NCI-H2081 treated with DMSO at 0.1 percent for 48 hours (cell line): Measurements from ENCODE around the gene ALDH5A1.

Experiments
- DNase-seq: peaks from one replicate; lab custom pipeline; 2025; lab: John Stamatoyannopoulos, UW

The ALDH5A1 gene

DNA sequence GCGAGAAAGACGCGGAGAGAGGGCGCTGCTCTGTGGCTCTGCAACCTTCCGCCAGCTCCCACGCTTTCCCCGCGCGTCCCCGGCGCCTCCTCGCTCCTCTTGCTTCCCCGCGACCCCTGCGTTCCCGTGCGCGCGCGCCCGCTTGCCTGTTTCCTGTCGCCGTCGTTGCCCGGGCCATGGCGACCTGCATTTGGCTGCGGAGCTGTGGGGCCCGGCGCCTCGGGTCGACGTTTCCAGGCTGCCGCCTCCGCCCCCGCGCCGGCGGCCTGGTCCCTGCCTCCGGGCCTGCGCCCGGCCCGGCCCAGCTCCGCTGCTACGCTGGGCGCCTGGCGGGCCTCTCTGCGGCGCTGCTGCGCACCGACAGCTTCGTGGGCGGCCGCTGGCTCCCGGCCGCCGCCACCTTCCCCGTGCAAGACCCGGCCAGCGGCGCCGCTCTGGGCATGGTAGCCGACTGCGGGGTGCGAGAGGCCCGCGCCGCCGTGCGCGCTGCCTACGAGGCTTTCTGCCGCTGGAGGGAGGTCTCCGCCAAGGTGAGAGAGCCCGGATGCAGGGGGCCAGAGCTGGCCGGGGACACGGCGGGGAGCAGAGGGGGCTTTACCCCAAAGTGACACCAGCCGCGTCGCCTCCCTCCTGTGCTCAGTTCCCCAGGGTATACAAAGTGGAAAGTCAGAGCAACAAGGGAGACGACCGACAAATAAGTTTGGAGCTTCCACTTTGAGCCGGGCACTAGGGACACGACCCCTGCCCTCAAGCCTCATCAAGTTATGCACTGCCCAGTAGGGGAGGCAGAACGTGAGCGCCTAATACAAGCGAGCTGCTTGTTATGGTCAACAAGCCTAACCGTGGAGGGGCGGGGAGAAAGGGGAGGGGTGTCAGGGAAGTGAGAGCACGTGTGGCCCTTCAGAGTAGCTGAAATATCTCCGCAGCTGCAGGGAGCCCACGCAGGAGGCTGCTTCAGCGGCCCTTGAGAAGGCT is at the start of gene ALDH5A1:
Gene ALDH5A1 (plus strand): TSS at position 149 of the 975 bp plus-strand sequence. CDS start 28 bp downstream, at position 177.
- DNase-seq, result no peak

DNA sequence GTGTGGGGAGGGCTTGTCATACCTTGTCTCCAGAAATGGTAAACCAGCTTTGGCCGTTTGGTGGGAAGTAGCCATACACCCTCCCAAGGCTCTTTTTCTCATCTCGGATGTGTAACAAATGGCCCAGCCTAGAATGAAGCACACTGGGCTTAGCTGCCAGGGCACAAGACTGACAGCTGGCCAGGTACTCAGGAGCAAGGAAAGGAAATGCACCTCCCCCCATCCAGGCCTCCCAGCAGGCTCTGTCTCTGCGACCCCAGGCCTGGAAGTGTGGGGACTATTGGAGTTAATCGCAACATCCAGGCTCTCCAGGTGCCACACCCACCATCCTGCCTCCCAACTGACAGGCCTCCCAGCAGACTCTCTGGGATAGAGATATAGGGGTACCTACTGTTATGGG is 49.1 kb upstream of the ALDH5A1 start:
- DNase-seq, result no peak

GRCh38 chr6:24446670-24447069 is 48.1 kb upstream of the ALDH5A1 start:
- no peak for DNase-seq

DNA sequence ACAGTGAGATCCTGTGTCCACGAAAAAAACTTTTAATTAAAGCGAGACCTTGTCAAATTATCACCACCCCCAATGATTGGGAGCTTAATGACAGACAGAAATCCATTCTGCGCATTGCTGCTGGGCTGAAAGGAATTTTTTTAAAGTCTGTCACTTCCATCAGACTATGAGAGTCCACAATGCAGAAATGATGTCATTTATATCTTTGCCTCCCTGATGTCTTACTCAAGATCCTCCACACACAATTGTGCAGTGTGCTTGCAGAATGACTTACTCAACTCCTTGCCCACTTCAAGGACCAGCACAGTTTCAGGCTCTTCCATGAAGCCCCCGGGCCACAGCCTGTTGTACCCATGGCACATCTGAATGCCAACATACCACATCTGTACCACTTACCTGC is 46.4 kb upstream of the ALDH5A1 start:
- no peak for DNase-seq

- DNase-seq, result no peak
Measured at GRCh38 chr6:24448828-24449525, 45.8 kb upstream of the ALDH5A1 start.

DNA sequence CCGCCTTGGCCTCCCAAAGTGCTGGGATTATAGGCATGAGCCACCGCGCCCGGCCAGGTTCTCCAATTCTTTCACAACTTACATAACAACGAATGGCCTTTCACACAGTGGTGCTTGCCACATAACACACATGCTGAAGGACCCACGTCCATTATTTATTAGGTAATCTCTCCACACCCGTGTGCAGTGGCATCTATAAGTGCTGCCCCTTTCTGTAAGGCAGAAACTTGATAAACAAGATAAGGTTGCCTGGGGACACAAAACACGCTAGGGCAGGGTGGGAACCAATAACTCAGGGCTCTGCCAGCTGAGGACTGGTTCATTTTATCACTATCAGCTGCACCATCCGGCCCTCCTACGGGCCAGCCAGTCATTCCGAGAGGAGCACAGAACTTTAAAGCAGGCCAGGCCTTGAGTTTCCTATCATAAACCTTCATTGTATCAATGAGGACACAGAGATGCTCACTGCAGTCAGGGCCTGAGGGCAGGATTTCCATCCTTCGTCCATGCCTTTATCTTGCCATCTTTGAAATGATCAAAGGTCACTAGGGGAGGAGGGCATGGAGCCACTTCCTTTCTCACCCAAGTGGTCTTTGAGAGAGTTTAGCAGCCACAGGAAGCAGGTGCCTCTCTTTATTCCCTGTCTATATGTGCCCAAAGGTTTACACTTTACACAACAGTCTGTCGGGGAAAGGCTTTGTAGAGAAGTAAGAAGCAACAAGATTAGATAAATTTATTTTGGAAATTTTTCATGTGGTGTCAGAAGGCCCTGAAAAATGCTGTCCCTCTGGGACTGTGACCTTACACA is 43.0 kb upstream of the ALDH5A1 start:
- no peak for DNase-seq

GRCh38 chr6:24453921-24454320 is 40.8 kb upstream of the ALDH5A1 start:
- DNase-seq, result no peak

GRCh38 chr6:24454452-24454851 is 40.3 kb upstream of the ALDH5A1 start:
- no peak for DNase-seq

DNA sequence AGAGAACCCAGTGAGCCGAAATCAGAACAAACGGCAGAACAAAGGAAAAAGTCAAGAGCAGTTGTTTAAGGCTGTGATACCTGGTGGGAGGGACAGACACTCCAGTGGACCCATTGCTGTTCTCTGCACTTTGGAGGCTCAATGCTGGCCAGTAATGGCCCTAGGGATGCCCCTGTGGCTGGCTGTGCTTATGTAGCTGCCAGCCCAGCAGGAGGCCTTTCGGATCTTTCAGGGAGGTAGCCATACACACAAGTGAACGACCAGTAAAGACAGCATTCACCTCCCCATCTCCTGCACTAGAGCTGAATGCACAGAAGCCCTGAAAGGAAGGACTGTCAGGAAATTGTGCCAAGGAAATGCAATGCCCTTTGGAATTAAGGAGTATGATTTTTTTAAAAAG is 39.7 kb upstream of the ALDH5A1 start:
- DNase-seq, result no peak

DNA sequence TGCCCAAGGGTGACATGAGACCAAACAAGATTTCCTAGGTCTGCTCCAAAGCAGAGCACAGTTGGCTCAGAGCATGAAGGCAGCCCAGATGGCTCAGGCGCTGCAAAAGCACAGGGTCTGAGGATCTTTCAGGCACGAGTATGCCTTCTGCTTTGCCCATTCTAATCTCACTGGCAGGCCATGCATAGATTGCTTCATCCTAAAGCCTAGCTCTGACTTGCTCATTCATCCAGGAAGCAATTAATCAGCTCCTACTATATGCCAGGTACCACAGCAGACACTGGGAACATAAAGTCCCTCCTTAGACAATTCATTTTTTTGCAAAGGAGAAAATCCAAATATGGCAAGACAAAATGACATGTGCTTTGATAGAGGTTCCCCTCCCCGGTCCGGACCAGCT is 36.6 kb upstream of the ALDH5A1 start:
- DNase-seq, result no peak

- no peak for DNase-seq
Measured at GRCh38 chr6:24458941-24459340, 35.8 kb upstream of the ALDH5A1 start.

DNA sequence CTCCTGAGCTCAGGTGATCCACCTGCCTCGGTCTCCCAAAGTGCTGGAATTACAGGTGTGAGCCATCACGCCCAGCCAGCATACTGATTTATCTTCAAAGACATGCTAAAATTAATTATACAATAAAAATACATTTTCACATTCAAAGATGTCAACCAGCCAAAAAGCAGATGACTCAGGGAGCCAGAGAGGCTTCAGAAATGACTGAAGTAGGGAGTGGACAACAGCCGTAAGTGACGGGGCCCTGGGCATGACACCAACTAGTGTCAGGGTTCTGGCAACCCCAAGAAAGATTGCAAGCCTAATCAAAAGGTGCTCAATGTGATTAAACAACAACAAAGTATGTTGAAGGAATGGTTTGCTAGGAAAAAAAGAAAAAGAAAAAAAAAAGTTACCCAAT is 33.8 kb upstream of the ALDH5A1 start:
- DNase-seq, result no peak

DNA sequence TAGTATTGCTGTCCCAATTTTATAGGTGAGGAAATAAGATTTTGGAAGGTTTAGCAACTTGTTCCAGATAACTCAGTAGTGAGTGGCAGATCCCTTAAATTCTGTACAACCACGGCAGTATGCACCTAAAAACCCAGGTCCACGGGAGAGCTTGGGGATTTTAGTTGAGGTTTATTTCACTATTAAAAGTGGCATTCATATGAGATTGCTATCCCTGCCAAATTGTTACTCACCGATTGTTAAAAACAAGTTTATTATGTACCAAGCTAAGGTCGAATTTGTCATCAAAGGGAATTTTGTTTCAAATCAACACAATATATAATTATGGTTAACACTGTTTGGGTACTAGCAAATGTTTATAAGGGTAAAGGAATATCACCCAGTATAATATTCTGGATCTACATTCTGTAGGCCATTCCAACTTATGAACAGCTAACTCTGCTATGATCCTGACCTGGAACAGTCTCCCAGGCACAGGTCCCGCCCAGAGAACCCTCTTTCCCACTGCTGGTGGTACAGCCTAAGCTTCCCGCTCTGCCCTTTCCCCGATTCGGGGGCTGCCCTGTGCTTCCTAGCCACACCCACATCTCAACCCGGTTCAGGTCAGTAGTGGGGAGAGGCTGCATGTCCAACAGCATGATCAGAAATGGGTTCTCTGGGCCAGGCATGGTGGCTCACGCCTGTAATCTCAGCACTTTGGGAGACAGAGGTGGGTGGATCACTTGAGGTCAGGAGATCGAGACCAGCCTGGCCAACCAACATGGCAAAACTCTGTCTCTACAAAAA is 30.3 kb upstream of the ALDH5A1 start:
- no peak for DNase-seq

- no peak for DNase-seq
Measured at GRCh38 chr6:24469811-24470210, 25.0 kb upstream of the ALDH5A1 start.

GRCh38 chr6:24472181-24472580 is 22.6 kb upstream of the ALDH5A1 start:
- no peak for DNase-seq

DNA sequence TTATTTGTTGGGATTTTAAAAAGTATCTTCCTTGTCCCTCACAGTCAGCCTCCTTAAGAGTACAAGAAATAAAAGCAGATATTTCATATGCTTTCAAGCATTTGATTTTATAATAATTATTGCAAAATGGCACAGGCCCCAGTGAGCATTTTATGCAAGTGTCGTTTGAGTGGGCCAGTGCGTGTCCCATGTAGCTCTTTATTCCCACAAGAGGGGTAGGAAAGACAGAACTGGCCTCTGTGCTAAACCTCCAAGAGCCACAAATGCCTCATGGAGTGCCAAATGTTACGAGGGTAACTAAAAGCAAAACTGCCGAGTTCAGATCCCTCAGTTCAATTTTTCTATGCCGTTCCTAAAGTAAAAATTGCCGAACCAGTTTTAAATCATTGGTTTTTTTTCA is 18.1 kb upstream of the ALDH5A1 start:
- DNase-seq, result no peak

DNA sequence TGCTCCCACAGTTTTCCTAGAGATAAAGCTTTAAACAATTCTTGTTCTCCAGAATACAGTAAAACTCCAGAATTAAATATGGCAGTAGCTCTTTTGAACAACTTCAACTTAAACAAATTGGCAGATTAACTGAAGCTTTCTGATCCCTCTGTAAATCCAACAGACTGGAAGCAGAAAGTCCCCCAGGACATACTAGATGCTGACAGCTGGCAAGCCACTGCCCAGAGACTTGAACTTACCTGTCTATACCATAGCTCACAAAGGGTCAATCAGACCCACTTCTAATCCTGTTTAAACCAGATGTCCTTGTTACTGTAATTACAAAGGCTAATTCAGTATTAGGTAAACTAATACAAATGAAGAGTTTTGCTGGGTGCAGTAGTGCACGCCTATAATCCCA is 17.7 kb upstream of the ALDH5A1 start:
- no peak for DNase-seq

- no peak for DNase-seq
Measured at GRCh38 chr6:24478903-24479302, 15.9 kb upstream of the ALDH5A1 start.

- DNase-seq, result no peak
Measured at GRCh38 chr6:24480705-24481104, 14.1 kb upstream of the ALDH5A1 start.

GRCh38 chr6:24481449-24481848 is 13.3 kb upstream of the ALDH5A1 start:
- no peak for DNase-seq

GRCh38 chr6:24484657-24485323 is 10.0 kb upstream of the ALDH5A1 start:
- no peak for DNase-seq
